Measurements from ENCODE around the gene FARP1.

DNA sequence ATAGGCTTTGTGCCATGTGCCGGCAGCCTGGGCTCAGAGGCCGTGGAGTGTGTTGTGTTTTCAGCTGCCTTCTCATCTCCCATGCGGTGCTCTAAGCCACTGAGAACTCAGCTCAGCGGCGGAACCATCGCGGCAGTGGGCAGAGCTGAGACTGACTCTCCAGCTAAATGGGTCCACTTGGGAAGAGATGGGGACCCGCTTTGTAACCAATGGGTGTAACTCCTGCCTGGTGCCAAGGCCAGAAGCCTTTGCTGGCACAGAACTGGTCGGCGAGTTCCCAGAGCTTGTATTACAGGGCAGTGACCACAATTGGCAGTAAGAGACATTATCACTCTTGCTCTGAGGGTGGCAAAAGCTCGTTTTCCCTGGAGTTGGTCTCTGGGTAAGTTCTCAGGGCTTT lies 251.0 kb downstream of the FARP1 start:
- TF ChIP-seq FOXM1 (IDR thresholded peaks at IDR 0.05; ENCODE audit: borderline replicate concordance, low read depth) (no peak), RAD21 (IDR thresholded peaks at IDR 0.05; ENCODE audit: low read depth) (no peak)
